ENCODE data around the gene PXMP2. TPM values are rescaled to one million over a fixed set of nuclear protein-coding genes. Genes with fewer than 3 reads are reported as not detected.

PXMP2 gene
- total RNA-seq, 6 experiments from 2014 or later = 19.8 to 22.6 (median 21.9) TPM

- Mint-ChIP-seq H3K27me3 (ENCODE audit: insufficient read depth) (peaks cover 15% of the 10 kb centered on the region), H3K27ac (no peak overlapping the region), H3K36me3 (ENCODE audit: low read depth) (peaks cover 30% of the 10 kb centered on the region), H3K4me3 (no peak overlapping the region), H3K9me3 (0 out of 2 replicates have a peak, but pooled peaks cover 6% of the 10 kb centered on the region), H3K4me1 (ENCODE audit: low read depth) (0 out of 2 replicates have a peak, but pooled peaks cover 4% of the 10 kb centered on the region)
- no peak for DNase-seq
- no peak for TF ChIP-seq CTCF (IDR thresholded peaks at IDR 0.05)
These were observed 29.6 kb downstream of the PXMP2 start for GRCh38 chr12:132717011-132717410.

- no peak overlapping the region for H3K4me3 Mint-ChIP-seq
- H3K27me3 Mint-ChIP-seq (ENCODE audit: insufficient read depth) = peaks cover 15% of the 10 kb centered on the region
- no peak for TF ChIP-seq CTCF (IDR thresholded peaks at IDR 0.05)
- H3K36me3 Mint-ChIP-seq (ENCODE audit: low read depth) = peaks cover 30% of the 10 kb centered on the region
- 0 out of 2 replicates have a peak, but pooled peaks cover 4% of the 10 kb centered on the region for H3K4me1 Mint-ChIP-seq (ENCODE audit: low read depth)
- 0 out of 2 replicates have a peak, but pooled peaks cover 6% of the 10 kb centered on the region for H3K9me3 Mint-ChIP-seq
- DNase-seq = no peak
- no peak overlapping the region for H3K27ac Mint-ChIP-seq
These were observed 30.4 kb downstream of the PXMP2 start for GRCh38 chr12:132717531-132718387.

- no peak for TF ChIP-seq CTCF (IDR thresholded peaks at IDR 0.05)
- Mint-ChIP-seq H3K4me3 (no peak overlapping the region; the same call in 1 of the 2 replicates), H3K36me3 (ENCODE audit: low read depth) (peaks cover 35% of the 10 kb centered on the region), H3K9me3 (0 out of 2 replicates have a peak, but pooled peaks cover 6% of the 10 kb centered on the region), H3K4me1 (ENCODE audit: low read depth) (peaks cover 6% of the 10 kb centered on the region), H3K27me3 (ENCODE audit: insufficient read depth) (peaks cover 15% of the 10 kb centered on the region), H3K27ac (no peak overlapping the region)
- DNase-seq = no peak
These were observed 31.3 kb downstream of the PXMP2 start for GRCh38 chr12:132718644-132719043.

- peaks cover 15% of the 10 kb centered on the region for H3K27me3 Mint-ChIP-seq (ENCODE audit: insufficient read depth)
- DNase-seq = no peak
- TF ChIP-seq CTCF (IDR thresholded peaks at IDR 0.05) = no peak
- H3K27ac Mint-ChIP-seq = no peak overlapping the region
- H3K4me3 Mint-ChIP-seq = no peak overlapping the region
- 0 out of 2 replicates have a peak, but pooled peaks cover 6% of the 10 kb centered on the region for H3K9me3 Mint-ChIP-seq
- H3K36me3 Mint-ChIP-seq (ENCODE audit: low read depth) = peaks cover 41% of the 10 kb centered on the region
- H3K4me1 Mint-ChIP-seq (ENCODE audit: low read depth) = peaks cover 13% of the 10 kb centered on the region
These were observed 32.0 kb downstream of the PXMP2 start for GRCh38 chr12:132719141-132719953.

- Mint-ChIP-seq H3K9me3 (0 out of 2 replicates have a peak, but pooled peaks cover 6% of the 10 kb centered on the region), H3K27me3 (ENCODE audit: insufficient read depth) (peaks cover 15% of the 10 kb centered on the region), H3K27ac (no peak overlapping the region), H3K4me1 (ENCODE audit: low read depth) (peaks cover 15% of the 10 kb centered on the region), H3K36me3 (ENCODE audit: low read depth) (peaks cover 38% of the 10 kb centered on the region), H3K4me3 (no peak overlapping the region)
- DNase-seq = no peak
- no peak for TF ChIP-seq CTCF (IDR thresholded peaks at IDR 0.05)
These were observed 32.6 kb downstream of the PXMP2 start for GRCh38 chr12:132719954-132720324.

Data from HFFc6 (cell line).